Mesendoderm (in vitro differentiated cells): ENCODE data around the gene EPHB2.

Source experiments
- DNase-seq: peaks from one replicate; pipeline ENCODE4 v3.0.0; 2013
- H2AK5ac ChIP-seq: 2 replicates; pipeline ENCODE4 v1.6.1; 2013; ENCODE audit warnings: low read length, inconsistent platforms
- H2BK120ac ChIP-seq: 2 replicates; pipeline ENCODE4 v1.6.1; 2013; ENCODE audit warnings: low read depth, mild to moderate bottlenecking, low read length, moderate library complexity, mixed read lengths
- H2BK15ac ChIP-seq: replicated peaks from 2 replicates; pipeline ENCODE4 v1.6.1; 2013; ENCODE audit warnings: low read depth, mild to moderate bottlenecking, moderate library complexity
- H2BK5ac ChIP-seq: 2 replicates; pipeline ENCODE4 v1.6.1; 2013; ENCODE audit warnings: low read length, inconsistent platforms
- H3K18ac ChIP-seq: 2 replicates; pipeline ENCODE4 v1.6.1; 2013; ENCODE audit warnings: mild to moderate bottlenecking, low read length, mixed read lengths
- H3K23ac ChIP-seq: one replicate; pipeline ENCODE4 v1.6.1; 2013; ENCODE audit warnings: low read length
- H3K27ac ChIP-seq: 2 replicates; pipeline ENCODE4 v1.5.1; 2013; ENCODE audit warnings: low read depth, mild to moderate bottlenecking, inconsistent platforms, low read length, moderate library complexity
- H3K27me3 ChIP-seq: 2 replicates; pipeline ENCODE4 v1.6.1; 2013; ENCODE audit warnings: low read length, control low read depth, mild to moderate bottlenecking, inconsistent platforms; ENCODE audit not compliant: insufficient read depth, poor library complexity
- H3K36me3 ChIP-seq: 2 replicates; pipeline ENCODE4 v1.6.1; 2013; ENCODE audit warnings: low read length, inconsistent platforms; ENCODE audit not compliant: control insufficient read depth, insufficient read depth
- H3K4ac ChIP-seq: one replicate; pipeline ENCODE4 v1.6.1; 2013; ENCODE audit warnings: low read depth, mild to moderate bottlenecking, low read length, moderate library complexity
- H3K4me1 ChIP-seq: 2 replicates; pipeline ENCODE4 v1.6.1; 2013; ENCODE audit warnings: low read depth, low read length, inconsistent platforms; ENCODE audit not compliant: control insufficient read depth
- H3K4me2 ChIP-seq: 2 replicates; pipeline ENCODE4 v1.6.1; 2013; ENCODE audit warnings: low read length
- H3K4me3 ChIP-seq: 2 replicates; pipeline ENCODE4 v1.5.1; 2013; ENCODE audit warnings: mild to moderate bottlenecking, low read length
- H3K56ac ChIP-seq: one replicate; pipeline ENCODE4 v1.6.1; 2013; ENCODE audit warnings: low read length
- H3K79me1 ChIP-seq: 2 replicates; pipeline ENCODE4 v1.6.1; 2013; ENCODE audit warnings: low read length, inconsistent platforms
- H3K79me2 ChIP-seq: 2 replicates; pipeline ENCODE4 v1.6.1; 2013; ENCODE audit warnings: mild to moderate bottlenecking, low read length; ENCODE audit not compliant: control insufficient read depth, insufficient read depth
- H3K9ac ChIP-seq: 2 replicates; pipeline ENCODE4 v1.6.1; 2013; ENCODE audit warnings: low read length, inconsistent platforms
- H4K5ac ChIP-seq: one replicate; pipeline ENCODE4 v1.6.1; 2013; ENCODE audit warnings: low read length
- H4K8ac ChIP-seq: one replicate; pipeline ENCODE4 v1.6.1; 2013; ENCODE audit warnings: low read depth, mild to moderate bottlenecking, control low read depth, low read length, moderate library complexity
- WGBS: extraction: QIAGEN DNeasy Blood & Tissue Kit; methylation state at CpG from one replicate; pipeline ENCODE4 v1.1.7; 2013; ENCODE audit warnings: low lambda C conversion rate, missing lambda C conversion rate; ENCODE audit not compliant: insufficient coverage; ENCODE audit errors: extremely low coverage; 5-methylcytosine and 5-hydroxymethylcytosine counted together

Gene EPHB2

GRCh38 chr1:22888320-22889075, 177.9 kb downstream of the EPHB2 start:
- DNase-seq, result no peak
- Histone ChIP-seq H3K18ac (no peak overlapping the region), H3K56ac (no peak overlapping the region), H3K4me3 (no peak overlapping the region), H3K4me1 (no peaks in the 10 kb centered on the region), H3K4ac (no peak overlapping the region), H2BK15ac (no peak overlapping the region), H2BK5ac (no peak overlapping the region), H3K79me2 (no peaks in the 10 kb centered on the region), H4K5ac (no peak overlapping the region), H4K8ac (no peak overlapping the region), H2AK5ac (no peak overlapping the region), H3K27me3 (no peaks in the 10 kb centered on the region), H3K4me2 (no peak overlapping the region), H2BK120ac (no peak overlapping the region), H3K79me1 (no peaks in the 10 kb centered on the region), H3K9ac (no peak overlapping the region), H3K36me3 (no peaks in the 10 kb centered on the region), H3K27ac (no peak overlapping the region), H3K23ac (no peak overlapping the region)
- WGBS, result no CpG with 5 or more reads among the region's 8 CpGs

DNA sequence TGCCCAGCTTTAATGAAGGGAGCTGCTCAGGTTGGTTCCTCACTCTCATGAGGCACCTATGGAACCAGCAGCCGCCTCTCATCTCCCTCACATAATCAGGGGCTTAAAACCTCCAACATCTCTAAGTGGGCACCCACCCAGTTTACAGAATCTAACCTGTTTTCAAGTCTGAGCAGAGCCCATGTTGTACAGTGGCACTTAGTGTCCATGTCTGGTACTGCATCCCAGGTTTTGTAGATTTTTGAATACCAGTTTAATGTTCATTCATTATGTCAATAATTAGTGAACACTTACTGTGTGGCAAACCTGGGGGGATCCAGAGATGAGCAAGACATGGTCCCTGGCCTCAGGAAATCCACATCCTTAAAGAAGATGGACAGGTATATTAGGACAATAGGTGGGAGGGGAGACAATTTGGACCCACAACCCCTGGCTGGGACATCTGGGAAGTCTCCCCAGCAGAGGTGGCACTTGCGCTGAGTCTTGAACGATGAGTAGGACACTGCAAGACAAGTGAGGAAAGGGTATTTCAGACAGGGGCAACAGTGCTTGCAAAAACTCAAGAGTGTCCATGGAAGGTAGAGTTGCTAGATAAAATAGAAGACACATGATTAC, 178.7 kb downstream of the EPHB2 start:
- Histone ChIP-seq H2BK120ac (no peak overlapping the region), H2BK5ac (no peak overlapping the region), H3K23ac (no peak overlapping the region), H3K9ac (no peak overlapping the region), H3K79me1 (no peaks in the 10 kb centered on the region), H2AK5ac (no peak overlapping the region), H3K4ac (no peak overlapping the region), H3K4me1 (no peaks in the 10 kb centered on the region), H2BK15ac (no peak overlapping the region), H3K18ac (no peak overlapping the region), H3K79me2 (no peaks in the 10 kb centered on the region), H3K4me2 (no peak overlapping the region), H3K56ac (no peak overlapping the region), H3K4me3 (no peak overlapping the region), H3K36me3 (no peaks in the 10 kb centered on the region), H4K8ac (no peak overlapping the region), H3K27me3 (no peaks in the 10 kb centered on the region), H3K27ac (no peak overlapping the region), H4K5ac (no peak overlapping the region)
- DNase-seq, result peak; percentile 25
- WGBS, result no CpG with 5 or more reads among the region's 3 CpGs

DNA sequence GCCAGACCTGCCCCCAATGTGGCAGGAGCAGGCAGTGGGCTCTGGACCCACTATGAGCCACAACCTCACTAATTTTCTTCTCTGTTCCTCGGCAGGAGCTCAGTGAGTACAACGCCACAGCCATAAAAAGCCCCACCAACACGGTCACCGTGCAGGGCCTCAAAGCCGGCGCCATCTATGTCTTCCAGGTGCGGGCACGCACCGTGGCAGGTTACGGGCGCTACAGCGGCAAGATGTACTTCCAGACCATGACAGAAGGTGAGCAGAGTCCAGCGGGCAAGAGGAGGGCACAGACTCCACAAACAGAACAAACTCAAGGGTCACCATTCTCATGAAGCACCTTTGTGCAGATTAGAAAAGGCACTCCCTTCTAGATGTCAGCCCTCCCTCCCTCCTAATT, 182.2 kb downstream of the EPHB2 start:
- no CpG with 5 or more reads among the region's 13 CpGs for whole genome bisulfite sequencing
- no peak for DNase-seq
- H3K27me3 ChIP-seq, result no peaks in the 10 kb centered on the region
- H4K8ac ChIP-seq, result no peak overlapping the region
- H4K5ac ChIP-seq, result no peak overlapping the region
- no peak overlapping the region for H3K23ac ChIP-seq
- H3K27ac ChIP-seq, result no peak overlapping the region
- H3K36me3 ChIP-seq, result no peaks in the 10 kb centered on the region
- H3K4ac ChIP-seq, result no peak overlapping the region
- H2BK15ac ChIP-seq, result no peak overlapping the region
- H2BK5ac ChIP-seq, result no peak overlapping the region
- no peak overlapping the region for H3K4me2 ChIP-seq
- no peak overlapping the region for H2AK5ac ChIP-seq
- H2BK120ac ChIP-seq, result no peak overlapping the region
- H3K9ac ChIP-seq, result no peak overlapping the region
- no peaks in the 10 kb centered on the region for H3K4me1 ChIP-seq
- H3K79me2 ChIP-seq, result no peaks in the 10 kb centered on the region
- no peak overlapping the region for H3K4me3 ChIP-seq
- no peak overlapping the region for H3K56ac ChIP-seq
- no peak overlapping the region for H3K18ac ChIP-seq
- no peaks in the 10 kb centered on the region for H3K79me1 ChIP-seq

DNA sequence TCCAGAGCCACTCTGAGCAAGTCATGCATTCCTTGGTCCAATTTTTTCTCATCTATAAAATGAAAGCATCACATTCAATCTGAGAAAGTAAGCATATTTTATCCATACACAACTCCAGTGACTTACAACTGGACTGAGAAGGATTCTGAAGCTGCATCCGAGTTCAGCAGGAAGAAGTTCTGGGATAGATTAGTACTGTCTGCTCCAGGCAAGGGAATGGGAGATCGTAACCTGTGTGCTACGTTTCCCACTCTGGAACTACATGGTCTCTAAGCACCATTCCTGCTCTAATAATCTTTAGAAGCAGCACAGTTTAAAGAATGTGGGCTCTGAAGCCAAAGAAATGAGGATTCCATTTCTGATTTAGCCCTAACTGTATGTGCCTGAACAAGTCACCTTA, 182.7 kb downstream of the EPHB2 start:
- no peak for DNase-seq
- H3K36me3 ChIP-seq, result no peaks in the 10 kb centered on the region
- H3K18ac ChIP-seq, result no peak overlapping the region
- H3K23ac ChIP-seq, result no peak overlapping the region
- no peak overlapping the region for H3K4ac ChIP-seq
- no peak overlapping the region for H2BK120ac ChIP-seq
- no peaks in the 10 kb centered on the region for H3K4me1 ChIP-seq
- no peak overlapping the region for H3K56ac ChIP-seq
- no peak overlapping the region for H2BK15ac ChIP-seq
- no peaks in the 10 kb centered on the region for H3K79me1 ChIP-seq
- no peak overlapping the region for H3K9ac ChIP-seq
- no peak overlapping the region for H4K5ac ChIP-seq
- no peak overlapping the region for H4K8ac ChIP-seq
- H3K27me3 ChIP-seq, result no peaks in the 10 kb centered on the region
- no peak overlapping the region for H3K27ac ChIP-seq
- WGBS, result no CpG with 5 or more reads among the region's 3 CpGs
- no peak overlapping the region for H2BK5ac ChIP-seq
- H2AK5ac ChIP-seq, result no peak overlapping the region
- no peaks in the 10 kb centered on the region for H3K79me2 ChIP-seq
- no peak overlapping the region for H3K4me3 ChIP-seq
- H3K4me2 ChIP-seq, result no peak overlapping the region

GRCh38 chr1:22895357-22895756, 184.7 kb downstream of the EPHB2 start:
- Histone ChIP-seq H3K79me2 (no peaks in the 10 kb centered on the region), H2AK5ac (no peak overlapping the region), H3K23ac (no peak overlapping the region), H3K56ac (no peak overlapping the region), H3K36me3 (no peaks in the 10 kb centered on the region), H3K9ac (no peak overlapping the region), H2BK120ac (no peak overlapping the region), H3K4me1 (no peaks in the 10 kb centered on the region), H2BK15ac (no peak overlapping the region), H3K4me2 (no peak overlapping the region), H3K4me3 (no peak overlapping the region), H3K27ac (no peak overlapping the region), H2BK5ac (no peak overlapping the region), H3K27me3 (no peaks in the 10 kb centered on the region), H3K18ac (no peak overlapping the region), H3K79me1 (no peaks in the 10 kb centered on the region), H4K8ac (no peak overlapping the region), H3K4ac (no peak overlapping the region), H4K5ac (no peak overlapping the region)
- no CpG with 5 or more reads among the region's 9 CpGs for WGBS
- DNase-seq, result no peak

- H3K27me3 ChIP-seq, result no peaks in the 10 kb centered on the region
- no peak overlapping the region for H3K27ac ChIP-seq
- H2BK5ac ChIP-seq, result no peak overlapping the region
- no peak overlapping the region for H3K4me2 ChIP-seq
- H4K8ac ChIP-seq, result no peak overlapping the region
- no peak overlapping the region for H3K9ac ChIP-seq
- no peak overlapping the region for H3K4me3 ChIP-seq
- no peak overlapping the region for H2BK15ac ChIP-seq
- H3K79me1 ChIP-seq, result no peaks in the 10 kb centered on the region
- DNase-seq, result no peak
- no peaks in the 10 kb centered on the region for H3K79me2 ChIP-seq
- no peaks in the 10 kb centered on the region for H3K36me3 ChIP-seq
- no peak overlapping the region for H3K4ac ChIP-seq
- H2BK120ac ChIP-seq, result no peak overlapping the region
- no peaks in the 10 kb centered on the region for H3K4me1 ChIP-seq
- H3K23ac ChIP-seq, result no peak overlapping the region
- WGBS, result no CpG with 5 or more reads among the region's 7 CpGs
- no peak overlapping the region for H3K18ac ChIP-seq
- H4K5ac ChIP-seq, result no peak overlapping the region
- H2AK5ac ChIP-seq, result no peak overlapping the region
- no peak overlapping the region for H3K56ac ChIP-seq
Measured at GRCh38 chr1:22896184-22896583, 185.5 kb downstream of the EPHB2 start.
